Left ventricle myocardium superior (tissue), 1 donor: ENCODE measurements around the gene ATN1. TPM values are rescaled to one million over a fixed set of nuclear protein-coding genes. Genes with fewer than 3 reads are reported as not detected.

Source experiments
- ATAC-seq: fragments of 200-7000 bp; cut with Tn5 transposase; one replicate; pipeline ENCODE4 v1.9.1; 2020; ENCODE audit warnings: mild to moderate bottlenecking, moderate library complexity
- DNase-seq: peaks from one replicate; pipeline ENCODE4 v3.0.0-alpha.2; 2020
- intact Hi-C: fragments of 100-400 bp; cut with micrococcal nuclease; formaldehyde crosslinking; loops from one replicate; pipeline ENCODE4 v1.11.0; 2022
- total RNA-seq: library from RNA; stranded (reverse); fragmentation: NEBNext Ultra II Directional; extraction: Animal tissue kit (Norgen Biotek cat#: 25700); gene quantifications from one replicate; pipeline ENCODE4 v1.2.1, GENCODE V29; 2021
- donor health status: DM: no; HTN: yes; CAD: no; lungs with severe emphysema.

Gene ATN1
- total RNA-seq, 1 donor from 2014 or later, result 83.1 TPM

DNA sequence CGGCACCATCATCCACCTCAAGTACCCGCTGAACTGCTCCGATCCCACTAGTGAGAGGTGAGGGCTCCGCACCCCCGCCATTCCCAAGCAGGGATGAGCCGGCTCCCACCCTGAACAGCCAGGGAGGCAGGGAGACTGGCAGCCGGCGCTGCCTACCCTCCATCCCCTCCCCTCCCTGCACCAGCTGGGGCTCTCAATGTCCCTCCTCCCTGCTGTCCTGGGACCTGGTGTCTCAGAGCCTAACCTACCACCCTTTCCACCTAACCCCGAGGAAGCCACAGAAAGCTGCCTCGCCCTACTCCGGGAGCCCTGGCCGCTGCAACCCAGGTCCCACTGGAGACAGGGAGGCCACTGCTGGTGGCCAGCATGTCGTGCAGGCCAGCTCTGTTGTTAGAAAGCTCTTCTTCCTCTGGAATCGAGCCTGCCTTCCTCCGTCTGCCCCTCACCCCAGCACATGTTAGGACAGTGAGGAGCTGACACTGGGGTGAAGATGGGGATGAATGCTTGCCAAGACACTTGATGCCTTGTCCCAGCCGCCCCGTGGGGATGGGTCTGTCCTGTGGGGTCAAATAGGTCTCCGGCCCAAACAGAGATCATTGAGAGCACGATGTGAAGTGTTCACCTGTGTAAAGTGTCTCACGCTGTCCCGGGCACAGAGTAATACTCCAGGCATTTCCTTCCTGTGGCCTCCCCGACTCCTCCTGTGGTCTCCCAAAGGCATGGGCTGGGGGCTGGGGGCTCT is 24.5 kb downstream of the ATN1 start:
- intact Hi-C loops, result loop anchor here (10.0 kb wide), 1 partner anchor 153 kb away; the partner anchor contains the start of gene C1RL
- ATAC-seq (no peak), DNase-seq (no peak)

DNA sequence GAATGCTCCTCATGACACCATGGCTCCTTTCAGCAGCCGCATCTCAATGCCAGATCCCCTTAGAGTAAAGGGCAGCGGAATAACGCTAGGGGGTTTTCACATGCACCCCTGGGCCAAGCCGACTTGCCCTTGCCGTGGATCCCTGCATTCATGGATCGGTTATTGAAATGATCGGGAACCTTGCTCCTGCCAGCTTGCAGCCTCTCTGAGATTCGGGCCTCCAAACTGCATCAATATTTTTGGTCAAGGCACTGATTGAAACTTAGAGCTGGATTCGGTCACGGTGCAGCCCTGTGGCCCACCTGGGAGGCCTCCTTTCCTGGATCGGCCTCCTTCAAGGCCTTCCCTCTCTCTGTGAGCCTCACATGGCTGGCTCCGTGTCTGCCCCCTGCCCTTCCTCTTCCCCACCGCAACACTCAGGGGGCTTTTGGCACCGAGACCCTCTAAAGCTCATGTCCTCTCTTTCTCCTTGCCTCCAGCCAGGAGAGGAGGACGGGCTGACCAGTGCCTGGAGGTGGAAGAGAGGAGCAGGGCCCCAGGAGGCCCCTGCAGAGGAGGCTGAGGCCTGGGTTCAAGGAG is 25.2 kb downstream of the ATN1 start:
- DNase-seq (peak; percentile 20), ATAC-seq (no peak)
- intact Hi-C loops, result loop anchor here (10.0 kb wide), 1 partner anchor 152 kb away; the partner anchor contains the start of gene C1RL

DNA sequence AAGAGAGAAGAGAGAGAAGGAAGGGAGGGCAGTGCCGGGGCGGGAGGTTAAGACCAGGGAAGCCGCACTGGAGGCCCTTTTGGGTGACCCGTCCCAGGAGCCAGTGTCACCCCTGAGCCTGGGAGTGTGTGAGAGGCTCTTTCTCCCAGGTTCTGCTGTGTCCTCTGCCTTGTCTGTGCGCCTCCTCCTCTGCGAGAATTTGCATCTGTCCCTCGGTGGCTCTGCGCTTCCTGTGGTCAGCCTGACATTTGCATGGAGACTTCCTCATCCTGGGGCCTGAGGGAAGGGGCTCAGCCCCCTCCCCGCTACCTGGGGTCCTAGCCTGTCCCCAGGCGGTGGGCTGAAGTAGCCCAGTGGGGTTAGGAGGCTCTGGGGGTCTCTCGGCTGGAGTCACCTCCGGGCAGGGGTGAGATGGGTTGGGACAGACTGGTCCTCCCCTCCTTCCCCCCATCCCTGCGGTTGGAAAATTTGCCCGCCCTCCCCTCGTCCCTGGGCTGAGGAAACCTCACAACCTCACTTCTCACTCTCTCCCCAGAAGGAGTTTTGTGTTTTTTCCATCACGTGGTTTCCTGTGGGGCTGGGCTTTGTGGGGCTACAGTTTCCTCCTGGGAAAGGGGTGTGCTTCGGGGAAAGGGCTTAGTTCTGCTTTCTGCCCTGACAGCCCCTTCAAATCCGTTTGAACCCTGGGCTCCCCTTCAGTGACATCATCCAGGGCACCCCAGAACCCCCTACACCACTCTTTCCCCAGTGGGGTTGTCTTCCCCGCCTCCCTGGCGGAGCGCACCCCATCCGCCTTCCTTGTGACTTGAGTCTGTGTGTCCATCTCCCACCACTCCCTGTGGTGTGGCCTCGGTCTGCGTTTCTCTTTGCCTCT is 25.9 kb downstream of the ATN1 start:
- intact Hi-C loops, result loop anchor here (10.0 kb wide), 1 partner anchor 151 kb away; the partner anchor contains the start of gene C1RL
- DNase-seq, result peak; percentile 53
- peak; percentile 66 for ATAC-seq

DNA sequence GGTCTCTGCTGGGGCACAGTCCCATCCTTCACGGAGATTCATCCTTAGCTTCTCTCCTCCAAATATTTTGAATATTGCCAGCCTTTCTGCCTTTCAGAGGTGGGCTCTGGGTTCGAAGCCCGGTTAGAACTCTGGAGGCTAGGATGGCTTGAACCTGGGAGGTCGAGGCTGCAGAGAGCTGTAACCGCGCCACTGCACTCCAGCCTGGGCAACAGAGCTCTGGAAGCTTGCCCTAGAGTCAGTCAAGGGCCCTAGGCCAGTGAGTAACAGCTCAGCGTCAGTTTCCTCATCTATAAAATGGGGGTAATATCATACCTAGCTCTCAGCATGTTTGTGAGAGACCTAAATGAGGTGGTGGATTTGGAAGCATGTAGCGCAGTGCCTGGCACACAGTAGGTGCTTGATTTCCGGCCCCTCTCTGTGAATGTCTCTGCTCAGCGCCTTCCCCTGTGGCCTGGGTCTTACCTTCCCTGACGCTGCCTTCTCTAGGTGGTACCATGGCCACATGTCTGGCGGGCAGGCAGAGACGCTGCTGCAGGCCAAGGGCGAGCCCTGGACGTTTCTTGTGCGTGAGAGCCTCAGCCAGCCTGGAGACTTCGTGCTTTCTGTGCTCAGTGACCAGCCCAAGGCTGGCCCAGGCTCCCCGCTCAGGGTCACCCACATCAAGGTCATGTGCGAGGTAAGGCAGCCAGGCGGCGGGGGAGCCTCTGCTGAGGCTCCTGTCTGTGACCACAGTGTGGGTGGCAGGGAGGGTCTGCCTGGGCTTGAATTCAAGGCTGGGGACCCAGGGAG is 26.8 kb downstream of the ATN1 start:
- no peak for ATAC-seq
- intact Hi-C loops, result loop anchor here (10.0 kb wide), 1 partner anchor 150 kb away; the partner anchor contains the start of gene C1RL
- peak; percentile 23 for DNase-seq

DNA sequence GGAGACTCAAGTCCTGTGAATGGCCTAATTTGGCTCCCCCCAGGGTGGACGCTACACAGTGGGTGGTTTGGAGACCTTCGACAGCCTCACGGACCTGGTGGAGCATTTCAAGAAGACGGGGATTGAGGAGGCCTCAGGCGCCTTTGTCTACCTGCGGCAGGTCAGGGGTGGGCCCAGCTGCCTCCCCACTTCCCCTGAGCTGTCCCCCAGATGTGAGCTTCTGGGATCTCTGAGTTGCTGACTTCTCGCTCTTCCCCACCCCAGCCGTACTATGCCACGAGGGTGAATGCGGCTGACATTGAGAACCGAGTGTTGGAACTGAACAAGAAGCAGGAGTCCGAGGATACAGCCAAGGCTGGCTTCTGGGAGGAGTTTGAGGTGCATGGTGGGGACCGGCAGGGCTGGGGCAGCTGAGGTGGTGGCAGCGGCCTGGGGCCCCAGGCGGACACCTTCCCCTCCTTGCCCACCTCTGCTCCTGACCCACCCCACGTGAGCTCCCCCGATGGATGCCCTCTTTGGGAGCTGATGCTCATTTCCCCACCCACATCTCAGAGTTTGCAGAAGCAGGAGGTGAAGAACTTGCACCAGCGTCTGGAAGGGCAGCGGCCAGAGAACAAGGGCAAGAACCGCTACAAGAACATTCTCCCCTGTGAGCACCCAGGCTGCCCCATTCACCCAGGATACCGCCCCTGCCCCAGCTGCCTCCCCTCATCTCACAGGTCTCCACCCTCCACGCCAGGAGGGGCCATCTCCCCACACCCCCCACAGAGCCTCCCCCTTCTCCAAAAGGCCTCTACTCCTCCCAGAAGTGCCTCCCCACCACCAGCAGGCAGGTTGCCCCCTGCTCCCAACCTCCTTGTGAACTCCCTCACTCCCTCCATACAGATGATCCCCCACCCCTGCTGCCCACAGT is 27.6 kb downstream of the ATN1 start:
- ATAC-seq, result no peak
- intact Hi-C loops, result loop anchor here (10.0 kb wide), 1 partner anchor 149 kb away; the partner anchor contains the start of gene C1RL
- DNase-seq, result peak; percentile 14

DNA sequence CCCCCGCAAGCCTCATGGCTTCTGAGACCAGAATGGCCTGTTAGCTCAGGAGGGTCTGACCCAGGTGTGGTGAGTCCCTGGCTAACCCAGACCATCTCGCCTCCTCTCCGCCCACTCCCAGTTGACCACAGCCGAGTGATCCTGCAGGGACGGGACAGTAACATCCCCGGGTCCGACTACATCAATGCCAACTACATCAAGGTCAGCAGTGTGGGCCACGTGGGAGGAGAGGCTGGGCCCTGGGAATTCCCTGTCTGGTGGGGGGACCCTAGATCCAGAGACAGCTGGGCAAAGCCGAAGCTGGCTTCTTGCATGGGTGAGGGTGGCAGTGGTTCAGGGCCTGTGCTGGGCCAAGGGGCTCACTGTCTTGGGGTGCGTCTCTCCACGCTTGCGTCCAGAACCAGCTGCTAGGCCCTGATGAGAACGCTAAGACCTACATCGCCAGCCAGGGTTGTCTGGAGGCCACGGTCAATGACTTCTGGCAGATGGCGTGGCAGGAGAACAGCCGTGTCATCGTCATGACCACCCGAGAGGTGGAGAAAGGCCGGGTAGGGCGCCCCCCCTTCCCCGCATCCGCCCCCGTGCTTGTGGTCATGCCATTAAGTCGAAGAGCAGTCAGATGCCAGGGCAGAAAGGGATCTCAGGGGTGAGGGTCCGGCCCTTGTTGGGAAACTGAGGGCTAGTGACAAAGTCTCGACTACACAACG is 28.4 kb downstream of the ATN1 start:
- no peak for DNase-seq
- intact Hi-C loops, result loop anchor here (10.0 kb wide), 1 partner anchor 149 kb away; the partner anchor contains the start of gene C1RL

DNA sequence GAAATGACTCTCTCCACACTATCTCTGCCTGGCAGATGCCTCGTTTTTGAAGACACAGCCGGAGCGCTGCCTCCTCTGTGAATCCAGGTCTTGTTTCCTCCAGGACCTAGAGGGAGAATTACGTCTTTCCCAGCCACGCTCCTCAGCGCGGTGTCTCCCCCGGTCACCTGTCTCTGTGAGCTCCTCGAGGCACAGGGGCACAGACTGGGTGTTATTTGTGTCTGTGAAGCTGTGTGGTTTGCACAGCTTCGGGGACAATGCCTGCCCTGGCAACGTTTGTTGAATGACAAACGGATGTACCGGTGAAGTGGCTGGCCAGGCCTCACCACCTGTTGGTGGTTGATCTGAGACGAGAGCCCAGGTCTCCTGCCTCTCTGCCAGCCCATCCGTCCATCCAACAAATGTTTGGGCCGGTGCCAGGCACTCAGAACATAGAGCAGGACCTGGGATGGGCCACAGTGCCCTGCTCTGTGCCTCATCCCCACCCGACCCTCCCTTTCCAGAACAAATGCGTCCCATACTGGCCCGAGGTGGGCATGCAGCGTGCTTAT is 29.5 kb downstream of the ATN1 start:
- ATAC-seq (no peak), DNase-seq (no peak)
- intact Hi-C loops, result loop anchor here (10.0 kb wide), 1 partner anchor 148 kb away; the partner anchor contains the start of gene C1RL

More for the DNA sequence above, 28.4 kb downstream of the ATN1 start:
- ATAC-seq, result no peak

DNA sequence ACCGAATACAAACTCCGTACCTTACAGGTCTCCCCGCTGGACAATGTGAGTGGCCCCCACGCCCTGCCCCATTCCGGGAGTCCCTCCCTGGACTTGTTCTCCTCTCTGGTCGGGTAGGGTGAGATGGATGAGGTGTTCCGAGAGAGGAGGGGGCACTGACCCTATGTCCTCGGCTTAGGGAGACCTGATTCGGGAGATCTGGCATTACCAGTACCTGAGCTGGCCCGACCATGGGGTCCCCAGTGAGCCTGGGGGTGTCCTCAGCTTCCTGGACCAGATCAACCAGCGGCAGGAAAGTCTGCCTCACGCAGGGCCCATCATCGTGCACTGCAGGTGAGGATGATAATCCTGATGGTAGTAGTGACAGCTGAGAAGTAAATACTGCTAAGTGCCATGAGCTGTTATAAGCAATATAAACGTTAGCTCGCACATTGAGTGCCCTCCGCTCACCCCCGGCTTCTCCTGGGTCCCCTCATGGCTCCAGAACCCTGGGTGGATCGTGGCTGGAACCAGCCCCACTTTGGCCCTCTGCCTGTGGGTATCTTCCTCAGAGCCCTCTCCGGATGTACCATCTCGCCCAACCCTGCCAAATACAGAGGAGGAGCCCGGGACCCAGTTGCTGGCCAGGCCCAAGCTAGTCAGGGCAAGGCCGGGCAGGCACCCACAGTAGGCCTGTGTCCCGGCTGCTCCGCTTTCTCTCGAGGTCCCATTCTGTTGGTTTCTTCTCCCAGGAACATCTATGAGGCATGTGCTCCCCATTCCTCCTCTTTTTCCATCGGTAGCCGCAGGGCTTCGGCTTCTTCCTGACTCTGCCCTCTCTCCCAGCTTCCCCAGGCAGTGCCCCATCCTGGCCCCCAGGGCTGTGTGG is 30.2 kb downstream of the ATN1 start:
- intact Hi-C loops, result loop anchor here (10.0 kb wide), 1 partner anchor 147 kb away; the partner anchor contains the start of gene C1RL
- ATAC-seq (no peak), DNase-seq (no peak)

DNA sequence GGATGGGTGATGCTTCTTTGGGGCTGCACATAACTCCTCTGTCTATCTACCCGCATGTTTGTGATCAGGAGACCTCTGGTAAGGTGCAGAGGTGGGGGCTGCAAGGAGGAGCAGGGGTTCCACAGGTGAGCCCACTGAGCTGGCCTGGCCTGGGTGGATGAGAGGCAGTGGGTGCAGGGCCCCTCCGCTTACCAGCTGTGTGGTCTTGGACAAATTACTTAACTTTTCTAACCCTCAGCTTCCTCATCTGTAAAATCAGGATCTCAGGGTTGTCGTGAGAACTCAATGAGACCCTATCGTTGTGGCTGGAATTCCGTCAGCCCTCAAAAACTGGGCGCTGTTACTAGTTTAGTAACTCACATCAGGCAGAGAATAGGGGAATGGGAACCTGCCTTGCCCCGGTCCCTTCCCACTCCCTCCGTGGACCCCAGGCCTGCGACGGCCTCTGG is 30.9 kb downstream of the ATN1 start:
- DNase-seq, result no peak

DNA sequence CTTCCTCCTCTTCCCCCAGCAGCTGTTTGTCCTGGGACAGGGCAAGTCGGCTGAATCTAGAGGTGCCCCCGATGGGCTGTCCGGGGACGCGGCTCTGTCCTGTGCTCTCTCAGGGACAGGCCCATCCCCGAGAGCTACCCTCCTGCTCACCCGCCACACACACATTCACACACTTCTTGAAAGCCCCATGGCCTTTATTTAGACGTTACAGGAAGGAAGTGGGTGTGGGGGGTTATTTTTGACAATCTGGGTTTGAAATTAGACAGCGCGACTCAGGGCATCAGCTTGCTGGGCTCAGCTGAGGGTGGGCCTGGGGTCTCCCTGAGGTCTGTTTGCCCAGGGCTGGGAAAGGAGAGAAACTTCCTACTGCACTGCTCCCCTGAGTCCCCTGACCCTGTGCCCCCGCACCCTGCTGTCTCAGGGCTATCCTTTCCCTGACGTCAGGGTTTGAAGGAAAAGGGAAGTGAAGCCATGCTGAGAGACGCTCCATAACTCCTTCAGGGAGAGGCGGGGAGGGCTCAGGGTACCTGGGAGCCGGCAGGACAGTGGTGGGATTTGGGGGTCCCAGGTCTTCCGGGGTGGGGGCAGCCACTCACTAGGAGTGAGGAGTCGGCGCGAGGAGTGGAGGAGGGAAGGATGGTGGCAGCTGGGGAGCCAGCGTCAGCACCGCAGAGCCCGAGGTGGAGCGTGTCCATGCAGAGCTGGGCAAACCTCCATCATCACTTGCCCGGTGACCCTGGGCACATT is 31.5 kb downstream of the ATN1 start:
- peak; percentile 31 for ATAC-seq
- no peak for DNase-seq
- intact Hi-C loops, result loop anchor here (10.0 kb wide), 1 partner anchor 146 kb away; the partner anchor contains the start of gene C1RL

More for the DNA sequence above, 30.9 kb downstream of the ATN1 start:
- no peak for ATAC-seq
- intact Hi-C loops, result loop anchor here (10.0 kb wide), 1 partner anchor 146 kb away; the partner anchor contains the start of gene C1RL

DNA sequence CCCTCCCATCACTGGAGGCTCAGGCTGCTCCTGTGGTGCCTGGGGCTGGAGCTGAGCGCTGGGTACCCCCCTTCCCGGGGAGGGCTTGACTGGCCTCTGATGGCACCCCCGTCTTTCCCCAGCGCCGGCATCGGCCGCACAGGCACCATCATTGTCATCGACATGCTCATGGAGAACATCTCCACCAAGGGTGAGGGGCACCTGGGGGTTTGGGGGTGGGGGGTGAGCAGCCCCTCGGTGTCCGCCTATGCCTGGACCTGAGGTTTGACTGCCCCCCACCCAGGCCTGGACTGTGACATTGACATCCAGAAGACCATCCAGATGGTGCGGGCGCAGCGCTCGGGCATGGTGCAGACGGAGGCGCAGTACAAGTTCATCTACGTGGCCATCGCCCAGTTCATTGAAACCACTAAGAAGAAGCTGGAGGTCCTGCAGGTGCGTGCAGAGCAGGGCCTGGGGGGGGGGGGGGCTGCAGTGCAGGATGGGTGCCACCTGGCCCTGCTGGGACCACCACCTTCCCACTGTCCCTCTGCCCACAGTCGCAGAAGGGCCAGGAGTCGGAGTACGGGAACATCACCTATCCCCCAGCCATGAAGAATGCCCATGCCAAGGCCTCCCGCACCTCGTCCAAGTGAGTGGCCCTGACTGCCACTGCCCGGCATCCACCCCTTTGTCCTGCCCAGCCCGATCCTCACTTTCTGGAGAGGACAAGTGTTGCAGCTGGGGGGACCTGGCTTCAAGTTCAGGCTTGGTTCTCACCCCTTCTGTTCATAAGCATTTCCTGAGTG is 32.2 kb downstream of the ATN1 start:
- DNase-seq, result no peak
- no peak for ATAC-seq
- intact Hi-C loops, result loop anchor here (10.0 kb wide), 1 partner anchor 145 kb away; the partner anchor contains the start of gene C1RL

DNA sequence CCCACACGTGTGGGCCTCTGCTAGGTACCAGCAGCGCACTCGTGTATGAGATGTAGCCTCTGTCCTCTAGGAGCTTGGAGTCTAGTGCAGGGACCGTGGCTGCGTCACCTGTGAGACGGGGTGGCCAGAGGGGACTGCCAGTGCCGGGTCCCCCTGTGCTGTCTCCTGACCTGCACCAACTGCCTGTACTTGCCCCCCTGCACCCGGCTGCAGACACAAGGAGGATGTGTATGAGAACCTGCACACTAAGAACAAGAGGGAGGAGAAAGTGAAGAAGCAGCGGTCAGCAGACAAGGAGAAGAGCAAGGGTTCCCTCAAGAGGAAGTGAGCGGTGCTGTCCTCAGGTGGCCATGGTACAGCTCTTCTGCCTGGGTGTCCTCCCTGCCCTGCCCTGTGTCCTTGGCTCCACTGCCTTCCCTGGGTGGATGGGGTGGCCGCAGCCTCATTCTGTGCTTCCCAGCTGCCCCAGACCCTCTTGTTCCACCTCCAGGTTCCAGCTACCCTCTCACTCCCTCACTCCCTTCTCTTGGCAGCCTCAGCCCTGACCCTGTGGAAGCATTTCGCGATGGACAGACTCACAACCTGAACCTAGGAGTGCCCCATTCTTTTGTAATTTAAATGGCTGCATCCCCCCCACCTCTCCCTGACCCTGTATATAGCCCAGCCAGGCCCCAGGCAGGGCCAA is 33.0 kb downstream of the ATN1 start:
- intact Hi-C loops, result no loop called here
- no peak for ATAC-seq
- no peak for DNase-seq

DNA sequence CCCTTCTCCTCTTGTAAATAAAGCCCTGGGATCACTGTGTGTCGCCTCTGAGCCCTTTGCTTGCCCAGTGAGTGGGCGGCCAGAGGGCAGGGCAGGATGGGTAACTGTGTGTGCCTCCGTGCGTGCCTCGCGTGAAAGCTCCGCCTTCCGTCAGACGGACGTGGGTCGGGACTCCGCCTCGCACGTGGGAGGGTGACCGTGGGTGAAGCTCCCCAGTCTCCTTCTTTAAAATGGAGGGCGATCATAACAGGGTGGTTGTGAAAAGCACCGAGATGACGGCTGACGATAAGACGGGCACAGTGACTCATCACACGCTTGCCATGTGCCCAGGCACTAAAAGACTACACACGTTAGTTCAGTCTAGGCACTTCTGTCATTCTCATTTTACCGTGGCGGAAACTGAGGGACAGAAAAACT is 33.5 kb downstream of the ATN1 start:
- peak; percentile 12 for ATAC-seq
- intact Hi-C loops, result no loop called here
- DNase-seq, result peak; percentile 71
